HG02642 (cell line): Measurements from ENCODE around the gene PRKAG1.

Experiments
- ATAC-seq: cut with Tn5 transposase; IDR thresholded peaks from one replicate; pipeline ENCODE4 v1.9.1; 2021; ENCODE audit warnings: mild to moderate bottlenecking; ENCODE audit not compliant: unreplicated experiment, poor library complexity

The PRKAG1 gene

GRCh38 chr12:49032679-49033447 is 14.3 kb upstream of the PRKAG1 start:
- no peak for ATAC-seq

GRCh38 chr12:49032276-49032675 is 13.7 kb upstream of the PRKAG1 start:
- ATAC-seq = no peak

GRCh38 chr12:49031573-49032161 is 13.1 kb upstream of the PRKAG1 start:
- ATAC-seq = no peak

GRCh38 chr12:49030714-49031572 is 12.4 kb upstream of the PRKAG1 start:
- ATAC-seq = no peak

- no peak for ATAC-seq
Measured at GRCh38 chr12:49030119-49030518, 11.5 kb upstream of the PRKAG1 start.

- ATAC-seq = no peak
Measured at GRCh38 chr12:49028666-49029275, 10.2 kb upstream of the PRKAG1 start.

- no peak for ATAC-seq
Measured at GRCh38 chr12:49027846-49028555, 9.4 kb upstream of the PRKAG1 start.

GRCh38 chr12:49026678-49027480 is 8.3 kb upstream of the PRKAG1 start:
- no peak for ATAC-seq

- ATAC-seq = no peak
Measured at GRCh38 chr12:49026101-49026500, 7.5 kb upstream of the PRKAG1 start.

GRCh38 chr12:49025463-49025862 is 6.9 kb upstream of the PRKAG1 start:
- ATAC-seq = no peak

GRCh38 chr12:49024543-49024942 is 6.0 kb upstream of the PRKAG1 start:
- no peak for ATAC-seq

GRCh38 chr12:49023812-49024211 is 5.2 kb upstream of the PRKAG1 start:
- no peak for ATAC-seq

- no peak for ATAC-seq
Measured at GRCh38 chr12:49022558-49023178, 4.1 kb upstream of the PRKAG1 start.

- ATAC-seq = no peak
Measured at GRCh38 chr12:49021292-49021915, 2.8 kb upstream of the PRKAG1 start.

- ATAC-seq = no peak
Measured at GRCh38 chr12:49020441-49020840, 1.9 kb upstream of the PRKAG1 start.

- ATAC-seq = no peak
Measured at GRCh38 chr12:49019443-49020324, 1.1 kb upstream of the PRKAG1 start.

GRCh38 chr12:49019120-49019430 is 499 bp upstream of the PRKAG1 start:
- ATAC-seq = peak; percentile 23

GRCh38 chr12:49017891-49018260 is 700 bp downstream of the PRKAG1 start:
- ATAC-seq = peak; percentile 10
